Stimulated activated CD4-positive, alpha-beta T cell treated with anti-CD3 and anti-CD28 coated beads, Interleukin-1b, Interleukin-23, amount 100 ng/mL, for 1 hour (primary cell): ENCODE results near the gene E2F2.
A peak's percentile ranks its signal among the peaks of the same experiment; 100 is the strongest.

ENCODE experiments used
- DNase-seq, 2 donors: peaks; one replicate each; pipeline ENCODE4 v3.0.0-alpha.2; 2020; ENCODE audit warnings: low read depth in 2 of 2

E2F2 gene

DNA sequence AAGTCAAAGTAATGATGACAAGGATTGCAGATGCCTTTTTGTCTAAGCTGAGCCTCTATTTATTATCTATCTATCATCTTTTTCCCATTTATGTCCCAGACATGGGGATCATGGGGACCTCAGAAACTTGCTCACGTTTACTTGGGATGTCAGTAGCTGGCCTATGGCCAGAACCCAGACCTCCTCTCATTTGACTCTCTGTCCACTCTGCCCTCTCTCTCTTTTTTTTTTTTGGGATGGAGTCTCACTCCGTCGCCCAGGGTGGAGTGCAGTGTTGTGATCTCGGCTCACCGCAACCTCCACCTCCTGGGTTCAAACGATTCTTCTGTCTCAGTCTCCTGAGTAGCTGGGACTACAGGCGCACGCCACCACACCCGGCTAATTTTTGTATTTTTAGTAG is 32.0 kb upstream of the E2F2 start:
- no peak for DNase-seq

DNA sequence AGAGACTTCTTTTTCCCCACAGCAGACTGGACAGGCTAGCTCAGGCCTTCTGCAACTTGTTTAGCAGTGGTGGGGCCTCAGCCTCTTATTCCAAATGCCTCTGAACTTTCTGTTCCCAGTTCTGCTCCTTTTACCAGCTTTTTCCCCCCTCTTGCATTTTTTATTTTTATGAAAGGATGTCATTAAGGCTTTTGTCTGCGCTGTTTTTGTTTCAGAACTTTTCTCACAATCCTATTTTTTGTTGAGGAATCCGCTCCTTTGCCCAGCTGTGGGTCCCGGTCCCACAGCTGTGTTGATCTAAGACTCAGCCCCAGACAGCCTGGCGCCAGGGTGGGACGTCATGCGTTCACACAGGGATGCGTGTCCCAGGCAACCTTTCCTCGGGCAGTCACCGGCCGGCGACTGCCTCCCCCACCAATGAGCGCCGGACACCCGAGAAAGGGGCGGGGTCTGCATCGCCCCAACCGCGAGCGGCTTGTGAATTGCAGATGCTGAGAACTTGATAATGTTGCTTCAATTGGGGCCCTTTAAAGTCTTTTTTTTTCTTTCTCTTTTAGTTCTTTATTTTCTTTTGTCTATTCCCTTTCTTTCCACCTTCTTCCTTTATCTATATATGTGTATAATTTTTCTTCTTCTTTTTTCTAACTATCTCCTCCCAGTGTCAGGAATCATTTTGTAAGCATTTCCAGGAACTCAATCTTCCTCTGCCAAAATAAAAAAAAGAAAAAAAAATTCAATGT is 31.3 kb upstream of the E2F2 start:
- DNase-seq: no peak

DNA sequence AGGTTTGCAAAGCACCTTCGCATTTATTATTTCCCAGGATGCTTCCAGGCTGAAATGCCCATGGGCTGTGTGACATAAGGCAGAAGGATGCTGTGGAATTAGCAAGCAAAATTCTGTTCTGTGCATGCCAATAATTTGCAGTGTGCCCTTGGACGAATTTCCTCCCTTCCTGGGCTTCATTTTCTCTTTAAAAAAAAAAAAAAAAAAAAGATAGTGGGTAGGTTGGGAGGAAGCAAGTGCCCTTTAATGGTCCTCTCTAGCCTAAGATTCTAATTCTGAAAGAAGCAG is 30.7 kb upstream of the E2F2 start:
- no peak for DNase-seq

- DNase-seq: no peak
Observed at GRCh38 chr1:23561076-23561812, 30.2 kb upstream of the E2F2 start.

DNA sequence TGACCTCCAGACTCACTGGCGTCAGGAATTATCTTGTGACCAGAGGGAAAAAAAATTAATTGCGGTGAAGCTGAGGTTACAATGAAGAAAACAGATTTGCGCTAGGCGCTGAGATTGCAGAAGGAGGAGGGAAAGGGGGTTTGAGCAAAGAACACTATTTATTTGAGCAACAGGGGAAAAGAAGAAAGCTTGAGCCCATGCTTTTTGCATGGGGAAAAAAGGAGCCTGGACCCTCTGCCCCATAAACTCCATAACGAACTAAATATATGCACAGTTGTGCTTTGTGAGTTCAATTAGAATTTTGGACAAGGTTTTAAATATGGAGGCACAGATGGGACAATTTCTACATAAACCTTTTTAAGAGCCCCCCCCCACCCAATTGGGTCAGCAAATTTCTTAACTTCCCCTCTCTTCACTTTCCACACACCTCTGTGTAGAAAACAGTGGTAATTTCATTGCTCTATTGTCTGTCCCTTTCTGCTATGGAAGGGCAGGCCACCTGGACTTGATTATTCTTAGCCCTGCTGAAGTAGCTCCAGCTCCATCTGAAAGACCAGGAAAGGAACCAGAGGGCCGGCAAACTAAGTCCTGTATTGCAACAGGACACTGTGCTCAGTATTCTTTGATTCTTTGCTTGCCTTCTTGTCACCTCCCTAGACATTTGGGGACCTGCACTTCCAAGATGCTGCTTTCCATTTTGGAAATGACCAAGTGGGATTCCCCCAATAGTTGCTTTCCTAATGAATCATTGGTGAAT is 29.1 kb upstream of the E2F2 start:
- DNase-seq: no peak

- peak; percentile 68 to 89 for DNase-seq
Observed at GRCh38 chr1:23559136-23559984, 28.3 kb upstream of the E2F2 start, which contains the start of gene ID3. Gene ID3, minus strand, starts transcription at chr1:23559501. Its CDS starts 75 bp downstream, at chr1:23559426.

DNA sequence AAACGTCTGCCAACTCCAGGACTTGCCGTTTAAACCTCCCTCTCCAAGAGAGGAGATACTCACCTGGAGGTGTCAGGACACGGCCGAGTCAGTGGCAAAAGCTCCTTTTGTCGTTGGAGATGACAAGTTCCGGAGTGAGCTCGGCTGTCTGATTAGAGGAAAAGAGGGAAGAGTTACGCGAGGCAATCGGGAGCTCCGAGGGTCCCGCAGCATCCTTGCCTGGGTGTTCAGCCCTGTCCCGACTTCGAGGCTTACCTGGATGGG is 27.8 kb upstream of the E2F2 start:
- DNase-seq: no peak

DNA sequence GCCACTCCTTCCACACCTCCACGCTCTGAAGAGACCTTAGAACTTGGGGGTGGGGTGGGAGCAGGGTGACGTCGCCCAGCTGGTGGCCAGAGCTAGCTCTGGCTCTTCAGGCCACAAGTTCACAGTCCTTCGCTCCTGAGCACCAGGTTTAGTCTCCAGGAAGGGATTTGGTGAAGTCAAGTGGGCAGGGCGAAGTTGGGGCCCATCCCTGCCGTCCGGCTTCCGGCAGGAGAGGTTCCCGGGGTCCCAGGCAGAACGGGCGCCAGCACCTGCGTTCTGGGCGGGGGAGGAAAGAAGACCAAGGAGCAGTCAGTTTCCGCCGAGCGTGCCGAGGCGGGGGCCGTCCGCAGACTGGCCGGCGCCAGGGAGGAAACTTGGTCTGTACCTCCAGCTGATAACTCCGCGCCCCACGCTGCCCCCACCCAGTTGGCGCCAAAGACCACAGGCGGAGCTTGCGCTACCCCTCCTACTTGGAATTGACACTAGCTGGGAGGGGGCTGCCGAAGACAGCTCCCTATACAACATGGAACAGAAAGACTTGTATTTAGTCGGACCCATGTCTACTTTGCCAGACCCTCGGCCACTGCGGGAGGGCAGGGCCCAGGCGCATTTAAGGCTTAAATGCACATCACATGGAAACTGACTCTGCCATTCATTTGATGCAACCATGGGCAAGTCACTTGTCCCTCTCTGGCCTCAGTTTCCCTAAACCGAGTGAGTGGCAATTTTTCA is 27.3 kb upstream of the E2F2 start:
- DNase-seq: no peak

DNA sequence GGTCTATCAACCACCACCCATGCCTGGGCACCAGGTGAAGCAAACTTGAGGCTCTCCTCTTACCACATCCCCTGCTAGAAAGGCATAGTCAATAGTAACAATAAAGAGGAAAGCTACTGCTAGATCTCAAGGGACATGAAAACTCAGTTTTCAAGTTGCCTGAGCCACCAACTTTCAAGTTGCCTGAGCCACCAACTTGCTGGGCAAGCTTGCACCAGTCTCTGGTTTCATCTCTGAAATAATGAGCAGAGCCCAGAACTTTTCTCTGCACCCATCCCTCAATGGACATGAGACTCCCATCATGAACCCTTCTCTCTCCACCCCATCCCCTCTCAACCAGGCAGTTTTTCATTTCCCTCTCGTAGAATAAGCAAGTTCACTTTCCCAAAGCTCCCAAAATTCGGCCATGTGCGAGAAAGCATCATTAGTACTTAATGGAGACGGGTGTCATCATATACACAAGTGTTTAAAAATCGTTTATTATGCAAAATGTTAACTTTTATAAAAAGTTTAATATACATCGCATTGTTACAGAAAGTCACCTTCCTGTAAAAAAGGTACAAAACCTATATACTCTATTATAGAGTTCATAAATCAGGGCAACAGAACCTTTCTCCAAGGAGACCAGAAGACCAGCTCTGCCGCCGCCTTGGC is 26.6 kb upstream of the E2F2 start:
- DNase-seq: no peak

DNA sequence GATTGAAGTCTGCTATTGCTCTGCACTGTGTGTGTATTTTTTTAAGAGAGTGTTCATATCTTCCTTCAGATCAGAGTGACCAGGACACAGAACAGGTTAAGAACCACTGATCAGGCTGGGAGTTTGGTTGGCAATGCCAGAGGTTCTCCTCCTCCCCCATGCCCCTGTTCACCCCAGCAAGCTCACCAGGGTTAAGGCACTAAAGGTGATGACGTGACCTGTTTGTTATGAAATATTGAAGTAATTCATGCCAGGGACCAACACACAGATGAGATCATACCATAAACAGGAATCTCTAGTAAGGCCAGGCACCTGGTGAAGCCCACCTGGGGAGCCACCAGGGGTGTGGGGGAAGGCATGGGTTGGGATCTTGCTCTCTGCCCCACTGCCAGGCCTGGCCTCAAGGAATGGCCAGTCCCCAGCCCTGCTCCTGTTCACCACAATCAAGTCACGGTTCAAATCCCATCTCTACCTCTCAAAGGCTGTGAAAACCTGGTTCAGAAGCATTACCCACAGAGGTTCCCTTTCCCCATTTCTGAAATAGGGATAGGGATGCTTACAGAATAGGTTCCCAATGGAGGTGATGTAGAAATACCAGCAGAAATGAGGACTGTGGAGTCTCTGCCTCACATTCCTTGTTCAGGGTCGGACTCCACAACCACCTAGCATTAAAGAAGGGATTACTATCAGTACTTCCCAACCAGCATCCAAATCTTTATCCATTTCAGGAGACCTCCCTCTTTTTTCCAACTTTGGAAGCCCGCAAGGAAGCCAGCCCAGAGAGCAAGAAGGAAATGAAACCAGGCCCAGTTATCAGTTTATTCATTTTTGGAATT is 25.8 kb upstream of the E2F2 start:
- no peak for DNase-seq

DNA sequence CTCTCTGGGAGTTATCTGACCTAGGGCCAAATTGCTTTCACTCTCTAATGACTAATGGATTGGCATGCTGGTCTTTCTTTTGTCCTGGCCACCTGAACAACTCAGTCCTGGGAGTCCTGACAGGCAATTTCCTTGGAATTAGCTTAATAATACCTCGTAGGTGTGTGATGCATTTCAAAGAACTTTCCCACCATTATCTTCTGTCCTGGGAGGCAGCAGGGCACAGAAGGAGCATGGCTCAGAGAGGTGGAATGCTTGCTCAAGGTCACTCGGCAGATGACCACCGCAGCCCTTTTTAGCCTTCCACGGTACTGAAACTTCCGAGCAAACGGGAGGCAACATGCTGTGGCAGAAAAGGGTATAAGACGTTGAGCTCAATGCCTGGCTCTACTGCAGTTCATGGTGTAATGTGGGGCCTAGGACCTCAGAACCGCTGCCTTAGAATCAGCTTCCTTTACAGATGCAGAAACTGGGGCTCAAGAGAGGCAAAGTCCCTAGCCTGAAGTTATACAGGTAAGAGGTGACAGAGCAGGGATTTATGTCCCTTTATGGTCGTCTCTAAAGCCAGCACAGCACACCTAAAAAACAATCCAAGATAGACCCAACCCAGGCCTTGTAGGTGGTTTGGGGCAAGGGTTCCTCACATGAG is 25.1 kb upstream of the E2F2 start:
- no peak for DNase-seq

DNA sequence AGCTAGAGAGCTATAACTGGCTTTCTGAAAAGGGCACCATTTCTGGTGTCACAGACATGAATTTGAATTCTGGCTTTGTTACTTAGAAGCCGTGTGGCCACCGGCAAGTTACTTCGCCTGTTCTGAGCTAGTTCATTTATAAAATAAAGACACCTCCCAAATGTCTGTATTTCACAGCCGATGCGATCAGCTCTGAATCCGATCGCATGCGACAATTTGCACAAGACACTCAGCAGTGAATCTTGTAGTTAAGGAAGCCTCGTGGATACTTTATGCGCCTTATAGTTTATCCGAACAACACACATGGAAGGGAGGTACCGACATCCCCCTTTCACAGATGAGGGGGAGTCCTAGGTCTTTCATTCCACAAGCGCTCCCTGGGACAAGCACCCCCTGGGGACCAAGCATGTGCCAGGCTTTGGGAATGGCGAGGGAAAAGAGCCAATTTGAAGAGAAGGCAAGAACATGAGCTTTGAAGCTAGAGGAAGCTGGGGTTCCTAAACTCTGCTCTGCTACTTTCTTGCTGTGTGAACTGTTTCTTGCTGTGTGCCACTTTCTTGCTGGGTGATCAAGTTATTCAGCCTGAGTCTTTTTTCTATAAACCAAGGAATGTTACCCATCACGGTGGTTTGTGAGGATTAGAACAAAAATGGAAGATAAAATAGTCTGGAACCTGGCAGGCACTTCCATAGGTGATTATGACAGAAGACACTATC is 24.4 kb upstream of the E2F2 start:
- no peak for DNase-seq

- peak; percentile 69 to 70 for DNase-seq
Observed at GRCh38 chr1:23554481-23555269, 23.6 kb upstream of the E2F2 start.

GRCh38 chr1:23554127-23554480 is 23.1 kb upstream of the E2F2 start:
- no peak for DNase-seq

DNA sequence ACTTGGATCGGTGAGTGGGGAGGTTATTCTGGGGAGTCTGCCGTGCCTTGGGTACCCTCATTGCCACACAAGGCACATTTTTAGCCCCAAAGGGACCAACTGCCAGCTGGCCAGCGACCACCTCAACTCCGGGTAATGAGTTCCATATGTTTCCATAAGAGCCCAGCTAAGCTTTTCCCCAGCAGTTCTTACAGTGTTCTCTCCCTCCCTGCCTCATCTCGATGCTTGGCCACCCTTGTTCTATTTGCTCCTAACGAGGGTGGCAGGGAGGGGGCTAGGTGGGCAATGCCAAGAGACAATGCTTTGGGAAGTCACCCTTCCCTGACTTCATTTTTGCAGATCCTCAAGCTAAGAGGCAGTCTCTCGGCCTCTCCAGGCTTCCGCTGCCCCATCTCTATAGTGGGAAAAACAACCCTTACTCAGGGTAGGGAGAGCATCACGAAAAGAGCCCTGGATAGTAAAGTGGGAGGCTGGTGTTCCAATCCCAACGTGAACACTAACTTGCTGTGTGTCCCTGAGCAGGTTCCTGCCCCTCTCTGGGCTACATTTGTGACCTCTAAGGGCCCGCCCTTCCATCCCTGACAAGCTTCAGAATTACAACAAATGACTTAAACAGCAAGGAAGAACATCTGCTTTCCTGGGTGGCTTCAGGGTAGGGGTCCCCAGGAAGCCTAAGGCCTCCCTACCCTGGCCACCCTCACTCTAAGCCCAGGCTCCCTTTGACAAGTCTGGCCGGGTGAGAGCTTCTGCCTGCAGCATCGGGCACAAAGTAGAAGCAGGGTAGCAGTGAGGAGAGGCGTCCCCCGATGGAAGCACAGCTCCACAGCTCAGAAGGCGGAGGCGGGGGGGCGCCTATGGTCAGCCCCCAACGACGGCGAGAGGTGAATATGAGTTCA is 22.4 kb upstream of the E2F2 start:
- no peak for DNase-seq

DNA sequence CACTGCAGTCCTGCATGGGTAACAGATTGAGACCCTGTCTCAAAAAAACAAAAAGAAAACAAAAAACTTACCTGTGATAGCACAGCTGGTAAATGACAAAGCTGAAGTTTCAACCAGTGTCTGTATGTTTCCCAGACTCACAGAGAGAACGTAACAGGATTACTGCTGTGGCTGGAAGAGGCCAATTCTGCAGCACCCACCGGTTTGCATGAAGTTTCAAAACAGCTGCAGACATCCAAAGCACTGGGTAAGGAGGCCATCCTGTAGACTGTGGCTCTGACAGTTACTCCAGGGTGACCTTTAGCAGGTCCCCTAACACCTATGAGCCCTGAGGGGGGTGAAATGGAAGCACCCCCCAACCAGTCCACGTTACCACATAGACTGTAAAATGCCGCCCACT is 20.8 kb upstream of the E2F2 start:
- no peak for DNase-seq

DNA sequence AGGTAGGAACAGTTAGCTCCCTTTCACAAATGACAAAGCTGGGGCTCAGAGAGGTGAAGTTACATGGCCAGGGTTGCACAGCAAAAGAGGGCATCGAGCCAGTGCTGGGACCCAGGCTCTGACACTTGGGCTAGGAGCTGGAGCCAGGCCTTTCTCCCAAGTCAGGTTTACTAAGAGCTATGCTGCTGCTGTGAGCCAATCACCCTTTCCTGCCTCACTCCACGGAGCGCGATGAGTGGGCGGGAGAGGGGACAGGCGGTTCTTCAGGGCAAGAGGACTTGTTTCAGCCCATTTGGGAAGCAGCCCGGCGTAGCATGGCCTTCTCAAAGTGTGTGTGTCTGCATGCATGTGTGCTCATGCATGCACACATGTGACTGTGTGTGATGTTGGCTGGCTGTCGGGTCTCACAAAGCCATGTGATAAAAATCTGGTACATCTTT is 17.7 kb upstream of the E2F2 start:
- DNase-seq: no peak
